Measurements from ENCODE around the gene OXSR1. TPM values are rescaled to one million over a fixed set of nuclear protein-coding genes. Genes with fewer than 3 reads are reported as not detected.

OXSR1 gene
- total and polyA plus RNA-seq, 2 of the 13 experiments (the other 11 are each of a cell fraction or from before 2014, with no cell fraction given): 27.4 to 32.6 TPM

DNA sequence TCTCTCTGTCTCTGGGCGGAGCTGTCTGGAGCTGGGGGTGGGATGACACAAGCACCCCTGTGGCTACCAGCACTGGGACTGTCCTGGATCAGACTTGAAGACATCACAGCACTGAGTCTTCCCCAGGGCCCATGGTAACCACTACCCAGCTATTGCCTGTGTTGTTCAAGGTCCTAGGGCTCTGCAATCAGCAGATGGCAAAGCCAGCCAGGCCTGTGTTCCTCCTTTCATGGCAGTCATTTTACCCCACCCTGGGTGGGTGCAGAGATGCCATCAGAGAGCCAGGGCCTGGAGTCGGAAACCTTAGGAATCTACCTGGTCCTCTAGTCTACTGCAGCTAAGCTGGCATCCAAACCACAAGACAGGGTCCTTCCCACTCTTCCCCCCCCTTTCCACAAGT, 38.4 kb downstream of the OXSR1 start (continued):
- TF ChIP-seq, protein P1, sequence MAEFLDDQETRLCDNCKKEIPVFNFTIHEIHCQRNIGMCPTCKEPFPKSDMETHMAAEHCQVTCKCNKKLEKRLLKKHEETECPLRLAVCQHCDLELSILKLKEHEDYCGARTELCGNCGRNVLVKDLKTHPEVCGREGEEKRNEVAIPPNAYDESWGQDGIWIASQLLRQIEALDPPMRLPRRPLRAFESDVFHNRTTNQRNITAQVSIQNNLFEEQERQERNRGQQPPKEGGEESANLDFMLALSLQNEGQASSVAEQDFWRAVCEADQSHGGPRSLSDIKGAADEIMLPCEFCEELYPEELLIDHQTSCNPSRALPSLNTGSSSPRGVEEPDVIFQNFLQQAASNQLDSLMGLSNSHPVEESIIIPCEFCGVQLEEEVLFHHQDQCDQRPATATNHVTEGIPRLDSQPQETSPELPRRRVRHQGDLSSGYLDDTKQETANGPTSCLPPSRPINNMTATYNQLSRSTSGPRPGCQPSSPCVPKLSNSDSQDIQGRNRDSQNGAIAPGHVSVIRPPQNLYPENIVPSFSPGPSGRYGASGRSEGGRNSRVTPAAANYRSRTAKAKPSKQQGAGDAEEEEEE (CRISPR knock-in tag; IDR thresholded peaks at IDR 0.05; ENCODE audit: borderline replicate concordance): no peak

DNA sequence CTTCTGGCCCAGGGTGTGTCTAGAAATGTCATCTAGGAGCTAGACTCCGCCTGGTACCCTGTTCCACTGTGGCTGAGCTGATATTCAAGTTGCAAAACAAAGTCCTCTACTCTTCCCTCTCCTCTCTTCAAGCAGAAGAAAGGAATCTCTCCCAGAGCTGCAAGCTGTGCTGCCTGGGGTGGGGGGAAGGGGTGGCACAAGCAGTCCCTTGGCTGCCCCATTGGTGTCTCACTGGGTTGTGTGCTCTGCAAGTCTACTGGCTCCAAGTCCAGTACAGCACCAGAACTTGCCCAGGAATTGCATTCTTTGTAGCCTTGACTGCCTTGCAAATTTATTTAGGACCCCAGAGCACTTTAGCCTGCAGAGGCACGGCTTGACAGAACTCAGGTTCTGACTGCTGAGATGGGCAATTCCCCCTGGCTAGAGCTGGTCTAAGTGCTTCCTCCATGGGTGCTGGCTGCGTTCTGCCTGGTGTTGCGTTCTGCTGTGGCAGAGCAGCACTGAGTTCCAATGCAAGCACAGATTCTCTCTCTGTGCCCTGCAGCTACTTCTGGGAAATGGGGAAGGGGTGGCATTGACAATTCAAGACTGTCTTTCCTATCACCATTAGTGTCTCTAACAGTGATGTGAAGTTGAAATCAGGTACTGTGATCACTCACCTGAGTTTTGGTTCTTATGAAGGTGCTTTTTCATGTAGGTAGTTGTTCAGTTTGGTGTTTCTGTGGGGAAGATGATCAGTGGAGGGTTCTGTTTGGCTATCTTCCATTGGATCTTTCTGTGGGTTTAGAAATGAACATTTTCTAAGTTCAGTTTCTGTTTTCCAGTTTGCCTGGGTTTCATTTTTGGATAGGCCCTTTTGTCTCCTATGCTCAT, 39.5 kb downstream of the OXSR1 start:
- CTCF ChIA-PET (ENCODE audit: low intra/inter-chr PET ratio, low total read pairs): no interaction called here
- POLR2A ChIA-PET: no interaction called here
- Histone ChIP-seq H3K9ac (ENCODE audit: insufficient read depth, low read depth, low read length) (no peak overlapping the region), H3K4me2 (ENCODE audit: low read depth, low read length) (no peak overlapping the region), H2AFZ (ENCODE audit: low read length) (no peak overlapping the region), H3K27ac (ENCODE audit: extremely low read length, insufficient read depth, low read length) (no peak overlapping the region), H4K20me1 (ENCODE audit: insufficient read depth, low read length) (no peaks in the 10 kb centered on the region), H3K79me2 (ENCODE audit: insufficient read depth, low read length) (no peaks in the 10 kb centered on the region), H3K9me3 (ENCODE audit: low read length) (no peaks in the 10 kb centered on the region), H3K4me3 (replicated peaks in 1 of 3; ENCODE audit: insufficient read depth in 1 of 3, low read depth in 2 of 3, low read length in 3 of 3) (no peak overlapping the region), H3K4me1 (ENCODE audit: insufficient read depth, low read length) (no peaks in the 10 kb centered on the region), H3K27me3 (ENCODE audit: control insufficient read depth in 1 of 2, insufficient read depth in 2 of 2, low read length in 2 of 2) (no peaks in the 10 kb centered on the region), H3K36me3 (replicated peaks in 1 of 2; ENCODE audit: control insufficient read depth in 1 of 2, insufficient read depth in 2 of 2, low read length in 2 of 2) (peaks cover 4 to 34% of the 10 kb centered on the region in 2 experiments)
- no TSS peak for BruUV-seq (replicated peaks)
- in situ Hi-C loops (cut with HindIII; ENCODE audit: extremely low pct_ligation_motif_present, low pct_unique_long_range_greater_than_20kb): no loop called here
- FAIRE-seq (no peak), DNase-seq (ENCODE audit: low spot score) (no peak), ATAC-seq (no peak)
- intact Hi-C loops (cut with micrococcal nuclease; ENCODE audit: unreplicated experiment): no loop called here
- WGBS (ENCODE audit: low lambda C conversion rate): 100% methylated on average over 4 of the region's 4 CpGs
- TF ChIP-seq, protein P2, sequence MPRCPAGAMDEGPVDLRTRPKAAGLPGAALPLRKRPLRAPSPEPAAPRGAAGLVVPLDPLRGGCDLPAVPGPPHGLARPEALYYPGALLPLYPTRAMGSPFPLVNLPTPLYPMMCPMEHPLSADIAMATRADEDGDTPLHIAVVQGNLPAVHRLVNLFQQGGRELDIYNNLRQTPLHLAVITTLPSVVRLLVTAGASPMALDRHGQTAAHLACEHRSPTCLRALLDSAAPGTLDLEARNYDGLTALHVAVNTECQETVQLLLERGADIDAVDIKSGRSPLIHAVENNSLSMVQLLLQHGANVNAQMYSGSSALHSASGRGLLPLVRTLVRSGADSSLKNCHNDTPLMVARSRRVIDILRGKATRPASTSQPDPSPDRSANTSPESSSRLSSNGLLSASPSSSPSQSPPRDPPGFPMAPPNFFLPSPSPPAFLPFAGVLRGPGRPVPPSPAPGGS (CRISPR knock-in tag; IDR thresholded peaks at IDR 0.05): no peak
- TF ChIP-seq SMAD3 (CRISPR knock-in tag; IDR thresholded peaks at IDR 0.05) (no peak), HNRNPH1 (optimal IDR thresholded peaks at IDR 0.05; ENCODE audit: low read depth, low read length) (no peak), JUND (CRISPR knock-in tag; IDR thresholded peaks at IDR 0.05) (no peak), RCOR2 (CRISPR knock-in tag; IDR thresholded peaks at IDR 0.05) (no peak), TAF15 (IDR thresholded peaks at IDR 0.05; ENCODE audit: low read depth, low read length, poor library complexity, severe bottlenecking) (no peak), ARID2 (CRISPR knock-in tag; IDR thresholded peaks at IDR 0.05; ENCODE audit: borderline replicate concordance) (no peak), RFXANK (CRISPR knock-in tag; IDR thresholded peaks at IDR 0.05) (no peak), JDP2 (CRISPR knock-in tag; IDR thresholded peaks at IDR 0.05; ENCODE audit: borderline replicate concordance) (no peak), SIX4 (CRISPR knock-in tag; IDR thresholded peaks at IDR 0.05) (no peak)
- TF ChIP-seq, protein P3, sequence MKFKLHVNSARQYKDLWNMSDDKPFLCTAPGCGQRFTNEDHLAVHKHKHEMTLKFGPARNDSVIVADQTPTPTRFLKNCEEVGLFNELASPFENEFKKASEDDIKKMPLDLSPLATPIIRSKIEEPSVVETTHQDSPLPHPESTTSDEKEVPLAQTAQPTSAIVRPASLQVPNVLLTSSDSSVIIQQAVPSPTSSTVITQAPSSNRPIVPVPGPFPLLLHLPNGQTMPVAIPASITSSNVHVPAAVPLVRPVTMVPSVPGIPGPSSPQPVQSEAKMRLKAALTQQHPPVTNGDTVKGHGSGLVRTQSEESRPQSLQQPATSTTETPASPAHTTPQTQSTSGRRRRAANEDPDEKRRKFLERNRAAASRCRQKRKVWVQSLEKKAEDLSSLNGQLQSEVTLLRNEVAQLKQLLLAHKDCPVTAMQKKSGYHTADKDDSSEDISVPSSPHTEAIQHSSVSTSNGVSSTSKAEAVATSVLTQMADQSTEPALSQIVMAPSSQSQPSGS (CRISPR knock-in tag; IDR thresholded peaks at IDR 0.05): no peak
- TF ChIP-seq, protein P4, sequence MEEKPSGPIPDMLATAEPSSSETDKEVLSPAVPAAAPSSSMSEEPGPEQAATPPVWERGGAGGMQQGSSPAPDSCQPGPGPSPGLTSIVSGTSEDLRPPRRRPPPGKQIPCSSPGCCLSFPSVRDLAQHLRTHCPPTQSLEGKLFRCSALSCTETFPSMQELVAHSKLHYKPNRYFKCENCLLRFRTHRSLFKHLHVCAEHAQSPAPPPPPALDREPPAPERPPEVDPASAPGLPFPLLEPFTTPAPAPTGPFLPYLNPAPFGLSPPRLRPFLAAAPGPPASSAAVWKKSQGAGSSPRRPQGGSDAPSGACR (CRISPR knock-in tag; IDR thresholded peaks at IDR 0.05): no peak
- TF ChIP-seq, protein P5, sequence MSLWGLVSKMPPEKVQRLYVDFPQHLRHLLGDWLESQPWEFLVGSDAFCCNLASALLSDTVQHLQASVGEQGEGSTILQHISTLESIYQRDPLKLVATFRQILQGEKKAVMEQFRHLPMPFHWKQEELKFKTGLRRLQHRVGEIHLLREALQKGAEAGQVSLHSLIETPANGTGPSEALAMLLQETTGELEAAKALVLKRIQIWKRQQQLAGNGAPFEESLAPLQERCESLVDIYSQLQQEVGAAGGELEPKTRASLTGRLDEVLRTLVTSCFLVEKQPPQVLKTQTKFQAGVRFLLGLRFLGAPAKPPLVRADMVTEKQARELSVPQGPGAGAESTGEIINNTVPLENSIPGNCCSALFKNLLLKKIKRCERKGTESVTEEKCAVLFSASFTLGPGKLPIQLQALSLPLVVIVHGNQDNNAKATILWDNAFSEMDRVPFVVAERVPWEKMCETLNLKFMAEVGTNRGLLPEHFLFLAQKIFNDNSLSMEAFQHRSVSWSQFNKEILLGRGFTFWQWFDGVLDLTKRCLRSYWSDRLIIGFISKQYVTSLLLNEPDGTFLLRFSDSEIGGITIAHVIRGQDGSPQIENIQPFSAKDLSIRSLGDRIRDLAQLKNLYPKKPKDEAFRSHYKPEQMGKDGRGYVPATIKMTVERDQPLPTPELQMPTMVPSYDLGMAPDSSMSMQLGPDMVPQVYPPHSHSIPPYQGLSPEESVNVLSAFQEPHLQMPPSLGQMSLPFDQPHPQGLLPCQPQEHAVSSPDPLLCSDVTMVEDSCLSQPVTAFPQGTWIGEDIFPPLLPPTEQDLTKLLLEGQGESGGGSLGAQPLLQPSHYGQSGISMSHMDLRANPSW (CRISPR knock-in tag; IDR thresholded peaks at IDR 0.05; ENCODE audit: borderline replicate concordance): no peak
